Peyer's patch (tissue), 4 donors: ENCODE results near the gene CLC.

ENCODE experiments used
- POLR2A ChIP-seq, 2 donors: fragments of 450-650 bp; IDR thresholded peaks; one replicate each; pipeline ENCODE4 v1.5.1; 2017; ENCODE audit warnings: antibody characterized with exemption in 2 of 2, mild to moderate bottlenecking in 2 of 2, moderate library complexity in 2 of 2
- TF ChIP-seq, protein P1 (sequence below), 6 experiments: fragments of 450-650 bp in 4 of 6; fragments of 200-600 bp in 2 of 6; sonication (generic) in 1 of 6; IDR thresholded peaks; one replicate each; pipeline ENCODE4 v1.5.1; 2017 to 2019; ENCODE audit warnings: antibody characterized with exemption in 6 of 6, mild to moderate bottlenecking in 3 of 6, moderate library complexity in 1 of 6

GRCh38 chr19:39759457-39760184, 21.8 kb upstream of the CLC start:
- TF ChIP-seq, protein P1, sequence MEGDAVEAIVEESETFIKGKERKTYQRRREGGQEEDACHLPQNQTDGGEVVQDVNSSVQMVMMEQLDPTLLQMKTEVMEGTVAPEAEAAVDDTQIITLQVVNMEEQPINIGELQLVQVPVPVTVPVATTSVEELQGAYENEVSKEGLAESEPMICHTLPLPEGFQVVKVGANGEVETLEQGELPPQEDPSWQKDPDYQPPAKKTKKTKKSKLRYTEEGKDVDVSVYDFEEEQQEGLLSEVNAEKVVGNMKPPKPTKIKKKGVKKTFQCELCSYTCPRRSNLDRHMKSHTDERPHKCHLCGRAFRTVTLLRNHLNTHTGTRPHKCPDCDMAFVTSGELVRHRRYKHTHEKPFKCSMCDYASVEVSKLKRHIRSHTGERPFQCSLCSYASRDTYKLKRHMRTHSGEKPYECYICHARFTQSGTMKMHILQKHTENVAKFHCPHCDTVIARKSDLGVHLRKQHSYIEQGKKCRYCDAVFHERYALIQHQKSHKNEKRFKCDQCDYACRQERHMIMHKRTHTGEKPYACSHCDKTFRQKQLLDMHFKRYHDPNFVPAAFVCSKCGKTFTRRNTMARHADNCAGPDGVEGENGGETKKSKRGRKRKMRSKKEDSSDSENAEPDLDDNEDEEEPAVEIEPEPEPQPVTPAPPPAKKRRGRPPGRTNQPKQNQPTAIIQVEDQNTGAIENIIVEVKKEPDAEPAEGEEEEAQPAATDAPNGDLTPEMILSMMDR (IDR thresholded peaks at IDR 0.05) = no peak
- TF ChIP-seq POLR2A (IDR thresholded peaks at IDR 0.05) = no peak
